Measurements from ENCODE around the gene PPP3CA. TPM values are rescaled to one million over a fixed set of nuclear protein-coding genes. Genes with fewer than 3 reads are reported as not detected.
A peak's percentile ranks its signal among the peaks of the same experiment; 100 is the strongest.

PPP3CA gene
- total and polyA plus RNA-seq, 2 of the 13 experiments (the other 11 are each of a cell fraction or from before 2014, with no cell fraction given): 4.8 to 13.2 TPM

GRCh38 chr4:101332424-101332823 is 14.9 kb downstream of the PPP3CA start:
- ChIA-PET CTCF (ENCODE audit: low intra/inter-chr PET ratio, low total read pairs) (no interaction called here), POLR2A (no interaction called here)
- intact Hi-C loops (cut with micrococcal nuclease; ENCODE audit: unreplicated experiment): no loop called here
- no peak for DNase-seq (ENCODE audit: low spot score)
- H3K9ac ChIP-seq (ENCODE audit: insufficient read depth, low read depth, low read length): no peak overlapping the region
- H4K20me1 ChIP-seq (ENCODE audit: insufficient read depth, low read length): no peaks in the 10 kb centered on the region
- WGBS (ENCODE audit: low lambda C conversion rate): over 99% methylated on average over 4 of the region's 4 CpGs
- no peak for FAIRE-seq
- peaks cover 14% of the 10 kb centered on the region for H3K79me2 ChIP-seq (ENCODE audit: insufficient read depth, low read length)
- ATAC-seq: no peak
- H3K4me2 ChIP-seq (ENCODE audit: low read depth, low read length): no peak overlapping the region
- no peaks in the 10 kb centered on the region for H3K9me3 ChIP-seq (ENCODE audit: low read length)
- no peak overlapping the region for H3K4me3 ChIP-seq (replicated peaks in 1 of 3; ENCODE audit: insufficient read depth in 1 of 3, low read depth in 2 of 3, low read length in 3 of 3)
- peak in 1 of 2 experiments; percentile 85; a peak in 2 of 4 replicates for TF ChIP-seq REST (IDR thresholded peaks at IDR 0.05; ENCODE audit: borderline replicate concordance in 1 of 2, low read depth in 1 of 2, low read length in 2 of 2)
- TF ChIP-seq ZBTB20 (CRISPR knock-in tag; IDR thresholded peaks at IDR 0.05; ENCODE audit: borderline replicate concordance, low read depth): no peak
- H2AFZ ChIP-seq (ENCODE audit: low read length): no peak overlapping the region
- peaks cover 6% of the 10 kb centered on the region; the same call in 1 of the 2 replicates for H3K4me1 ChIP-seq (ENCODE audit: insufficient read depth, low read length)
- H3K27me3 ChIP-seq (ENCODE audit: control insufficient read depth in 1 of 2, insufficient read depth in 2 of 2, low read length in 2 of 2): no peaks in the 10 kb centered on the region
- in situ Hi-C loops (cut with HindIII; ENCODE audit: extremely low pct_ligation_motif_present, low pct_unique_long_range_greater_than_20kb): no loop called here
- no peaks in the 10 kb centered on the region for H3K36me3 ChIP-seq (replicated peaks in 1 of 2; ENCODE audit: control insufficient read depth in 1 of 2, insufficient read depth in 2 of 2, low read length in 2 of 2)
- no TSS peak for BruUV-seq (replicated peaks)
- no peak overlapping the region for H3K27ac ChIP-seq (ENCODE audit: extremely low read length, insufficient read depth, low read length)

DNA sequence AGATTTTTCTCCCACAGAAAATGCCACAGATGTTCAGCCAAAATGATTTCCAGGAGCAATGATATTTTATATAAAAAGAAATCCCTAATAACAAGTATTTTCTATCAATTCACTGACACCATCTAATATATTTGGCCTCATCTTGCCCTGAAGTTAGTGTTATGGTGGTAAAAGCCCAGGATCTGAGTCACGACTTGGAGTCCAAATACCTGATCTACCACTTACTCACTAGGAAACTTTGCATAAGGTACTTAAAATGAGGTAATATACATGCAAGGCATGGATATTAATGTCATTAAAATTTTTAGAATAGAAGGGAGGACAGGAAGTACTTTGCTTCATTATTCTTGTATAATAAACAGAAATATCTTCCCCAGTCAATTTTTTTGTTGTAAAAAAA is 16.3 kb downstream of the PPP3CA start:
- H3K4me3 ChIP-seq (replicated peaks in 1 of 3; ENCODE audit: insufficient read depth in 1 of 3, low read depth in 2 of 3, low read length in 3 of 3): no peak overlapping the region
- peaks cover 14% of the 10 kb centered on the region for H3K79me2 ChIP-seq (ENCODE audit: insufficient read depth, low read length)
- H2AFZ ChIP-seq (ENCODE audit: low read length): no peak overlapping the region
- H3K36me3 ChIP-seq (replicated peaks in 1 of 2; ENCODE audit: control insufficient read depth in 1 of 2, insufficient read depth in 2 of 2, low read length in 2 of 2): no peaks in the 10 kb centered on the region
- ChIA-PET CTCF (ENCODE audit: low intra/inter-chr PET ratio, low total read pairs) (no interaction called here), POLR2A (no interaction called here)
- DNase-seq (ENCODE audit: low spot score): no peak
- BruUV-seq (replicated peaks): no TSS peak
- no peak for ATAC-seq
- no peak overlapping the region for H3K4me2 ChIP-seq (ENCODE audit: low read depth, low read length)
- intact Hi-C loops (cut with micrococcal nuclease; ENCODE audit: unreplicated experiment): no loop called here
- in situ Hi-C loops (cut with HindIII; ENCODE audit: extremely low pct_ligation_motif_present, low pct_unique_long_range_greater_than_20kb): no loop called here
- FAIRE-seq: no peak
- no peaks in the 10 kb centered on the region for H3K9me3 ChIP-seq (ENCODE audit: low read length)
- H3K27me3 ChIP-seq (ENCODE audit: control insufficient read depth in 1 of 2, insufficient read depth in 2 of 2, low read length in 2 of 2): no peaks in the 10 kb centered on the region
- H3K27ac ChIP-seq (ENCODE audit: extremely low read length, insufficient read depth, low read length): no peak overlapping the region
- no peaks in the 10 kb centered on the region for H4K20me1 ChIP-seq (ENCODE audit: insufficient read depth, low read length)
- H3K9ac ChIP-seq (ENCODE audit: insufficient read depth, low read depth, low read length): no peak overlapping the region
- no peaks in the 10 kb centered on the region for H3K4me1 ChIP-seq (ENCODE audit: insufficient read depth, low read length)
- 100% methylated on average over 1 of the region's 1 CpG for WGBS (ENCODE audit: low lambda C conversion rate)
- TF ChIP-seq IRF1 (CRISPR knock-in tag; IDR thresholded peaks at IDR 0.05; ENCODE audit: low read depth) (no peak), AGO1 (IDR thresholded peaks at IDR 0.05; ENCODE audit: low read depth, low read length, poor library complexity, severe bottlenecking) (no peak), ZBTB3 (CRISPR knock-in tag; IDR thresholded peaks at IDR 0.05; ENCODE audit: borderline replicate concordance, low read depth) (no peak), CC2D1A (CRISPR knock-in tag; IDR thresholded peaks at IDR 0.05) (no peak), ZNF337 (CRISPR knock-in tag; IDR thresholded peaks at IDR 0.05; ENCODE audit: borderline replicate concordance, low read depth) (no peak), ZNF691 (CRISPR knock-in tag; IDR thresholded peaks at IDR 0.05; ENCODE audit: borderline replicate concordance, low read depth) (no peak), NFKBIZ (CRISPR knock-in tag; IDR thresholded peaks at IDR 0.05) (no peak), GMEB2 (CRISPR knock-in tag; IDR thresholded peaks at IDR 0.05; ENCODE audit: low read depth) (no peak), ZNF350 (CRISPR knock-in tag; IDR thresholded peaks at IDR 0.05; ENCODE audit: borderline replicate concordance, low read depth) (no peak)
